Measurements from ENCODE around the gene GNG4.

Gene GNG4

GRCh38 chr1:235566084-235566483, 83.5 kb downstream of the GNG4 start:
- DNase-seq: no peak
- TF ChIP-seq EZH2phosphoT487 (IDR thresholded peaks at IDR 0.05; ENCODE audit: low read length): no peak
- no peak for TF ChIP-seq CTCF (IDR thresholded peaks at IDR 0.05; ENCODE audit: low read length)
- TF ChIP-seq EZH2 (optimal IDR thresholded peaks at IDR 0.05; ENCODE audit: low read depth, low read length): no peak

GRCh38 chr1:235563513-235564061, 86.0 kb downstream of the GNG4 start:
- Histone ChIP-seq H3K4me2 (ENCODE audit: low read depth, low read length) (no peak overlapping the region), H3K9me3 (replicated peaks; ENCODE audit: insufficient read depth, low read length) (no peaks in the 10 kb centered on the region), H3K79me2 (ENCODE audit: low read length) (no peaks in the 10 kb centered on the region), H3K27ac (ENCODE audit: low read length) (no peak overlapping the region), H3K9ac (ENCODE audit: low read length) (no peak overlapping the region), H3F3A (ENCODE audit: insufficient read depth, low read length) (no peaks in the 10 kb centered on the region), H3K4me3 (ENCODE audit: low read length) (no peak overlapping the region), H3K27me3 (replicated peaks; ENCODE audit: insufficient read depth, low read length) (no peaks in the 10 kb centered on the region), H3K9me2 (replicated peaks; ENCODE audit: insufficient read depth, low read length) (no peaks in the 10 kb centered on the region), H3K36me3 (replicated peaks; ENCODE audit: insufficient read depth, low read length) (no peaks in the 10 kb centered on the region), H4K20me1 (ENCODE audit: insufficient read depth, low read length) (no peaks in the 10 kb centered on the region), H2AFZ (ENCODE audit: low read length) (no peak overlapping the region), H3K4me1 (ENCODE audit: low read length) (no peaks in the 10 kb centered on the region)
- TF ChIP-seq EZH2 (optimal IDR thresholded peaks at IDR 0.05; ENCODE audit: low read depth, low read length) (no peak), CTCF (IDR thresholded peaks at IDR 0.05; ENCODE audit: low read length) (no peak), EZH2phosphoT487 (IDR thresholded peaks at IDR 0.05; ENCODE audit: low read length) (no peak)
- no peak for DNase-seq

More at GRCh38 chr1:235566084-235566483, 83.5 kb downstream of the GNG4 start:
- H3K4me3 ChIP-seq (ENCODE audit: low read length): no peak overlapping the region
- no peaks in the 10 kb centered on the region for H3K27me3 ChIP-seq (replicated peaks; ENCODE audit: insufficient read depth, low read length)
- H3K27ac ChIP-seq (ENCODE audit: low read length): no peak overlapping the region
- H4K20me1 ChIP-seq (ENCODE audit: insufficient read depth, low read length): no peaks in the 10 kb centered on the region
- no peaks in the 10 kb centered on the region for H3K9me2 ChIP-seq (replicated peaks; ENCODE audit: insufficient read depth, low read length)
- no peaks in the 10 kb centered on the region for H3K9me3 ChIP-seq (replicated peaks; ENCODE audit: insufficient read depth, low read length)
- H3K4me1 ChIP-seq (ENCODE audit: low read length): no peaks in the 10 kb centered on the region
- no peak overlapping the region for H2AFZ ChIP-seq (ENCODE audit: low read length)
- H3K36me3 ChIP-seq (replicated peaks; ENCODE audit: insufficient read depth, low read length): no peaks in the 10 kb centered on the region
- no peak overlapping the region for H3K9ac ChIP-seq (ENCODE audit: low read length)
- H3F3A ChIP-seq (ENCODE audit: insufficient read depth, low read length): no peaks in the 10 kb centered on the region
- H3K4me2 ChIP-seq (ENCODE audit: low read depth, low read length): no peak overlapping the region
- no peaks in the 10 kb centered on the region for H3K79me2 ChIP-seq (ENCODE audit: low read length)

GRCh38 chr1:235562589-235562988, 87.0 kb downstream of the GNG4 start:
- H3K4me2 ChIP-seq (ENCODE audit: low read depth, low read length): no peak overlapping the region
- no peak overlapping the region for H3K4me3 ChIP-seq (ENCODE audit: low read length)
- H3K9me2 ChIP-seq (replicated peaks; ENCODE audit: insufficient read depth, low read length): no peaks in the 10 kb centered on the region
- no peaks in the 10 kb centered on the region for H3K4me1 ChIP-seq (ENCODE audit: low read length)
- no peaks in the 10 kb centered on the region for H4K20me1 ChIP-seq (ENCODE audit: insufficient read depth, low read length)
- H3K27ac ChIP-seq (ENCODE audit: low read length): no peak overlapping the region
- H3K9ac ChIP-seq (ENCODE audit: low read length): no peak overlapping the region
- no peaks in the 10 kb centered on the region for H3K9me3 ChIP-seq (replicated peaks; ENCODE audit: insufficient read depth, low read length)
- H3K36me3 ChIP-seq (replicated peaks; ENCODE audit: insufficient read depth, low read length): no peaks in the 10 kb centered on the region
- H3F3A ChIP-seq (ENCODE audit: insufficient read depth, low read length): no peaks in the 10 kb centered on the region
- no peak overlapping the region for H2AFZ ChIP-seq (ENCODE audit: low read length)
- no peak for TF ChIP-seq CTCF (IDR thresholded peaks at IDR 0.05; ENCODE audit: low read length)
- TF ChIP-seq EZH2phosphoT487 (IDR thresholded peaks at IDR 0.05; ENCODE audit: low read length): no peak
- TF ChIP-seq EZH2 (optimal IDR thresholded peaks at IDR 0.05; ENCODE audit: low read depth, low read length): no peak
- no peaks in the 10 kb centered on the region for H3K27me3 ChIP-seq (replicated peaks; ENCODE audit: insufficient read depth, low read length)
- H3K79me2 ChIP-seq (ENCODE audit: low read length): no peaks in the 10 kb centered on the region
- DNase-seq: no peak
